ENCODE measurements around the gene FOXO4. TPM values are rescaled to one million over a fixed set of nuclear protein-coding genes. Genes with fewer than 3 reads are reported as not detected.

The FOXO4 gene
- total RNA-seq, 1 experiment from 2014 or later: 14.7 TPM

- no peak overlapping the region for H2AFZ ChIP-seq (ENCODE audit: low read depth, low read length, poor library complexity, severe bottlenecking)
Measured at GRCh38 chrX:71067712-71068043, 28.0 kb upstream of the FOXO4 start.

More at GRCh38 chrX:71067712-71068043, 28.0 kb upstream of the FOXO4 start:
- BruUV-seq (replicated peaks): no TSS peak
- Histone ChIP-seq H3K27me3 (ENCODE audit: insufficient read depth, low read length) (no peaks in the 10 kb centered on the region), H3K36me3 (ENCODE audit: control insufficient read depth in 1 of 2, insufficient read depth in 2 of 2, low read length in 2 of 2) (no peaks in the 10 kb centered on the region; a peak in 1 of 4 replicates), H4K20me1 (ENCODE audit: insufficient read depth) (no peaks in the 10 kb centered on the region), H3K79me2 (ENCODE audit: insufficient read depth, low read length) (peaks cover 14% of the 10 kb centered on the region), H3K9me2 (ENCODE audit: insufficient read depth) (no peaks in the 10 kb centered on the region), H3K27ac (ENCODE audit: low read depth, low read length) (peak overlapping the region; percentile 73), H3K9me3 (ENCODE audit: control insufficient read depth in 1 of 2, insufficient read depth in 1 of 2, low read depth in 1 of 2, low read length in 2 of 2) (no peaks in the 10 kb centered on the region), H3K4me2 (ENCODE audit: low read length) (peak overlapping the region; percentile 69), H3K9ac (ENCODE audit: low read length) (peak overlapping the region; percentile 74), H3K4me1 (ENCODE audit: control insufficient read depth in 1 of 2, insufficient read depth in 2 of 2, low read length in 2 of 2) (peaks cover 2 to 10% of the 10 kb centered on the region in 2 experiments; a peak in 3 of 4 replicates), H3K4me3 (replicated peaks in 1 of 2; ENCODE audit: low read depth in 1 of 2, low read length in 2 of 2) (peak overlapping the region; percentile 74 to 75)
- ChIA-PET RAD21 (ENCODE audit: low non-redundant PET in 1 of 2, low total read pairs in 2 of 2, uncharacterized antibody in 2 of 2, unreplicated experiment in 2 of 2) (no interaction called here), POLR2A (no interaction called here), CTCF (no interaction called here)
- peak; percentile 3 for ATAC-seq
- intact Hi-C loops (cut with micrococcal nuclease): no loop called here
- TF ChIP-seq CEBPB (IDR thresholded peaks at IDR 0.05; ENCODE audit: low read depth) (no peak), JUND (IDR thresholded peaks at IDR 0.05) (no peak), FOSL1 (IDR thresholded peaks at IDR 0.05; ENCODE audit: low read depth) (no peak), EGR1 (IDR thresholded peaks at IDR 0.05; ENCODE audit: low read depth) (no peak), MAX (IDR thresholded peaks at IDR 0.05) (no peak), ZNF274 (IDR thresholded peaks at IDR 0.05; ENCODE audit: low read depth, low read length) (no peak), EZH2 (IDR thresholded peaks at IDR 0.05) (no peak), POLR2A (IDR thresholded peaks at IDR 0.05; ENCODE audit: borderline replicate concordance, extremely low read depth, insufficient read depth, insufficient read length) (no peak), YY1 (IDR thresholded peaks at IDR 0.05; ENCODE audit: extremely low read depth, insufficient replicate concordance, low read depth, low read length) (no peak), RAD21 (IDR thresholded peaks at IDR 0.05; ENCODE audit: low read depth) (no peak), SIN3A (IDR thresholded peaks at IDR 0.05; ENCODE audit: low read depth) (no peak), TCF7L2 (IDR thresholded peaks at IDR 0.05; ENCODE audit: borderline replicate concordance, extremely low read depth, insufficient read depth, insufficient read length) (no peak), ZFX (IDR thresholded peaks at IDR 0.05) (no peak), REST (IDR thresholded peaks at IDR 0.05; ENCODE audit: low read depth) (no peak), ZBTB33 (IDR thresholded peaks at IDR 0.05; ENCODE audit: extremely low read depth, insufficient replicate concordance, low read length) (no peak)
- DNase-seq (ENCODE audit: low read depth, low spot score): no peak
